ENCODE results near the gene CHI3L1.

Gene CHI3L1

GRCh38 chr1:203143641-203144040 lies 42.9 kb downstream of the CHI3L1 start:
- no peak for TF ChIP-seq CTCF (IDR thresholded peaks at IDR 0.05)
- Histone ChIP-seq H3K4me1 (peaks cover 0 to 7% (median 0%) of the 10 kb centered on the region in 4 donors), H3K4me3 (no peak overlapping the region), H3K36me3 (no peaks in the 10 kb centered on the region), H3K27me3 (peaks cover 0 to 19% of the 10 kb centered on the region in 2 donors), H3K27ac (no peak overlapping the region), H3K9me3 (no peaks in the 10 kb centered on the region)
- DNase-seq = no peak
- intact Hi-C loops (cut with DNase I; ENCODE audit: low total_unique reads) = no loop called here

- Histone ChIP-seq H3K4me3 (no peak overlapping the region), H3K36me3 (no peaks in the 10 kb centered on the region), H3K9me3 (no peaks in the 10 kb centered on the region), H3K27me3 (peaks cover 0 to 19% of the 10 kb centered on the region in 2 donors), H3K27ac (no peak overlapping the region), H3K4me1 (peaks cover 0 to 7% (median 0%) of the 10 kb centered on the region in 4 donors)
- DNase-seq = no peak
- intact Hi-C loops (cut with DNase I; ENCODE audit: low total_unique reads) = no loop called here
- no peak for TF ChIP-seq CTCF (IDR thresholded peaks at IDR 0.05)
Observed at GRCh38 chr1:203142684-203143408, 43.7 kb downstream of the CHI3L1 start.

GRCh38 chr1:203142124-203142523 lies 44.4 kb downstream of the CHI3L1 start:
- peaks cover 0 to 7% (median 0%) of the 10 kb centered on the region in 4 donors for H3K4me1 ChIP-seq
- H3K36me3 ChIP-seq = no peaks in the 10 kb centered on the region
- intact Hi-C loops (cut with DNase I; ENCODE audit: low total_unique reads) = no loop called here
- no peak for DNase-seq
- no peak overlapping the region for H3K27ac ChIP-seq
- no peak overlapping the region for H3K4me3 ChIP-seq
- H3K9me3 ChIP-seq = no peaks in the 10 kb centered on the region
- H3K27me3 ChIP-seq = peaks cover 0 to 19% of the 10 kb centered on the region in 2 donors
- TF ChIP-seq CTCF (IDR thresholded peaks at IDR 0.05) = no peak

- no peak for TF ChIP-seq CTCF (IDR thresholded peaks at IDR 0.05)
- intact Hi-C loops (cut with DNase I; ENCODE audit: low total_unique reads) = no loop called here
- Histone ChIP-seq H3K36me3 (no peaks in the 10 kb centered on the region), H3K27ac (no peak overlapping the region), H3K27me3 (peaks cover 0 to 22% of the 10 kb centered on the region in 2 donors), H3K4me1 (peaks cover 0 to 7% (median 0%) of the 10 kb centered on the region in 4 donors), H3K4me3 (no peak overlapping the region), H3K9me3 (no peaks in the 10 kb centered on the region)
- no peak for DNase-seq
Observed at GRCh38 chr1:203140743-203141520, 45.6 kb downstream of the CHI3L1 start.

- Histone ChIP-seq H3K9me3 (no peaks in the 10 kb centered on the region), H3K27ac (no peak overlapping the region), H3K36me3 (no peaks in the 10 kb centered on the region), H3K27me3 (peaks cover 0 to 23% of the 10 kb centered on the region in 2 donors), H3K4me3 (no peak overlapping the region), H3K4me1 (peaks cover 0 to 2% (median 0%) of the 10 kb centered on the region in 4 donors)
- no peak for DNase-seq
- intact Hi-C loops (cut with DNase I; ENCODE audit: low total_unique reads) = no loop called here
- no peak for TF ChIP-seq CTCF (IDR thresholded peaks at IDR 0.05)
Observed at GRCh38 chr1:203139976-203140475, 46.5 kb downstream of the CHI3L1 start.

Measured in tibial artery (tissue), 4 donors.